Skeletal muscle satellite cell (primary cell): Measurements from ENCODE around the gene STAG1.
"Not testable (repeated sequence)": the region's sequence is repeated elsewhere in the genome, so short reads cannot be mapped to it uniquely, and the experiment has no call there.

Experiments
- H3K27me3 ChIP-seq: 2 replicates; pipeline ENCODE4 v1.7.0; 2013; ENCODE audit warnings: low read length; ENCODE audit not compliant: control insufficient read depth, insufficient read depth
- H3K36me3 ChIP-seq: 2 replicates; pipeline ENCODE4 v1.7.0; 2013; ENCODE audit warnings: mild to moderate bottlenecking, control low read depth, low read length; ENCODE audit not compliant: insufficient read depth
- H3K4me1 ChIP-seq: 2 replicates; pipeline ENCODE4 v1.7.0; 2013; ENCODE audit warnings: low read length; ENCODE audit not compliant: control insufficient read depth, insufficient read depth
- H3K4me2 ChIP-seq: 2 replicates; pipeline ENCODE4 v1.7.0; 2013; ENCODE audit warnings: mild to moderate bottlenecking, low read length
- H3K4me3 ChIP-seq: 2 replicates; pipeline ENCODE4 v1.7.0; 2013; ENCODE audit warnings: low read length
- H3K9ac ChIP-seq: 2 replicates; pipeline ENCODE4 v1.7.0; 2013; ENCODE audit warnings: mild to moderate bottlenecking, low read depth, low read length, moderate library complexity
- H3K9me3 ChIP-seq: replicated peaks from 2 replicates; pipeline ENCODE4 v1.7.0; 2013; ENCODE audit warnings: mild to moderate bottlenecking, control low read depth, low read length

STAG1 gene

GRCh38 chr3:136343446-136343845 lies 408.7 kb downstream of the STAG1 start:
- Histone ChIP-seq H3K9ac (no peak overlapping the region), H3K4me2 (no peak overlapping the region), H3K4me1 (peaks cover 16% of the 10 kb centered on the region), H3K36me3 (peaks cover 8% of the 10 kb centered on the region), H3K9me3 (no peaks in the 10 kb centered on the region), H3K27me3 (no peaks in the 10 kb centered on the region), H3K4me3 (no peak overlapping the region)

DNA sequence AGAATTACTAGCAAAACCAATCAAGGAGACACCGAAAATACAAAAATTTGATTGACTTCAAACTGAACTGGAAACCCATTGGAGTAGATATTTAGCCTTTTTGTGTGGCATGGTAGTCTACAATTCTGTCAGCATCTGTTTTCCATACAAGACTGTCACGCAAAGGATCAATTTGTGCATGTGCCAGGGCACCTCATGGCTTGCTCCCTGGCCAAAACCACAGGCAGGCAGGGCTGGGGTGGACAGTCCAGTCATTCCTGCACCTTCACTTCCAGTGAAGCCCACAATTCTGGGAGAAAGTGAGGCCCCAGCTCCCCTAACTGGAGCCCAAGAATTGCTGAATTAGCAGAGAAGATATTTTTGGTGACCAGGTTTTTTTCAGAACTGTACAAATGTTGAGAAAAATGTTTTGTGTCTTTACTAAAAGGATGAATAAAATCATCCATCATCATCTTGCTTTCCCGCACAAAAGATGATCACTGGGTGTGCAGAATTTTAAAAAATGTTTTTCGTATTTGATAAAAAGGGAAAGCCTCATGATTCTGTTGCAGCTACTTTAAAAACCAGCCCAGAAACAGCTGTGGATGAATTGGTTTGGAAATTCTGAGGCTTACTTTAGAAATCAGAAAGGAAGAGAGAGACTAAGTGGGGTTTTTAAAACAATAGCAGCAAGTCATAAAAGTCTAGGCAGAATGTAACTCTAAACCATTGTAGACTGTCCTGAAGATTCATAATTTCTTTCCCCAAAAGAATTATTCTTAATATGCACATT lies 415.7 kb downstream of the STAG1 start:
- Histone ChIP-seq H3K9ac (no peak overlapping the region), H3K4me2 (peak overlapping the region; percentile 29)

DNA sequence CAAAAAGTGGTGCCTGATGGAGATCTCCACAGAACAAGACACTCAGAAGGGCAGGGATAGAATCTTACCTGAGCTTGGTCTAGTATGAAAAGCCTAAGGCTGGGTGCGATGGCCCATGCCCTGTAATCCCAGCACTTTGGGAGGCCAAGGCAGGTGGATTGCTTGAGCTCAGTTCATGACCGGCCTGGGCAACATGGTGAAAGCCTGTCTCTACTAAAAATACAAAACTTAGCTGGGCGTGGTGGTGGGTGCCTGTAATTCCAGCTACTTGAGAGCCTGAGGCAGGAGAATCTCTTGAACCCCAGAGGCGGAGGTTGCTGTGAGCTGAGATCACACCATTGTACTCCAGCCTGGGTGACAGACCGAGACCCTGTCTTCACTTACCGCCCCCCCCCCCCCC lies 417.5 kb downstream of the STAG1 start:
- H3K36me3 ChIP-seq = peaks cover 16% of the 10 kb centered on the region
- not testable (repeated sequence) for H3K4me2 ChIP-seq, H3K9me3 ChIP-seq, H3K4me3 ChIP-seq, H3K27me3 ChIP-seq, H3K9ac ChIP-seq
- peaks cover 33% of the 10 kb centered on the region for H3K4me1 ChIP-seq

More for the DNA sequence above, 415.7 kb downstream of the STAG1 start:
- H3K4me3 ChIP-seq = no peak overlapping the region
- H3K4me1 ChIP-seq = peaks cover 33% of the 10 kb centered on the region
- no peaks in the 10 kb centered on the region for H3K27me3 ChIP-seq
- H3K36me3 ChIP-seq = peaks cover 19% of the 10 kb centered on the region
- H3K9me3 ChIP-seq = no peaks in the 10 kb centered on the region

GRCh38 chr3:136334209-136334608 lies 418.0 kb downstream of the STAG1 start:
- H3K4me3 ChIP-seq = no peak overlapping the region
- H3K9me3 ChIP-seq = no peaks in the 10 kb centered on the region
- peaks cover 16% of the 10 kb centered on the region for H3K36me3 ChIP-seq
- no peak overlapping the region for H3K9ac ChIP-seq
- no peak overlapping the region for H3K4me2 ChIP-seq
- H3K4me1 ChIP-seq = peaks cover 33% of the 10 kb centered on the region
- H3K27me3 ChIP-seq = no peaks in the 10 kb centered on the region

GRCh38 chr3:136332776-136333175 lies 419.4 kb downstream of the STAG1 start:
- Histone ChIP-seq H3K4me3 (no peak overlapping the region), H3K36me3 (peaks cover 19% of the 10 kb centered on the region), H3K9me3 (no peaks in the 10 kb centered on the region), H3K9ac (no peak overlapping the region), H3K4me2 (no peak overlapping the region), H3K4me1 (peaks cover 33% of the 10 kb centered on the region), H3K27me3 (no peaks in the 10 kb centered on the region)

GRCh38 chr3:136332302-136332701 lies 419.9 kb downstream of the STAG1 start:
- peaks cover 21% of the 10 kb centered on the region for H3K36me3 ChIP-seq
- no peaks in the 10 kb centered on the region for H3K9me3 ChIP-seq
- no peak overlapping the region for H3K9ac ChIP-seq
- peaks cover 33% of the 10 kb centered on the region for H3K4me1 ChIP-seq
- H3K27me3 ChIP-seq = no peaks in the 10 kb centered on the region
- no peak overlapping the region for H3K4me2 ChIP-seq
- no peak overlapping the region for H3K4me3 ChIP-seq

- H3K9ac ChIP-seq = no peak overlapping the region
- no peaks in the 10 kb centered on the region for H3K9me3 ChIP-seq
- H3K4me3 ChIP-seq = no peak overlapping the region
- H3K4me1 ChIP-seq = peaks cover 21% of the 10 kb centered on the region
- no peak overlapping the region for H3K4me2 ChIP-seq
- no peaks in the 10 kb centered on the region for H3K27me3 ChIP-seq
- H3K36me3 ChIP-seq = peaks cover 33% of the 10 kb centered on the region
Measured at GRCh38 chr3:136330900-136331299, 421.3 kb downstream of the STAG1 start.

GRCh38 chr3:136329593-136329992 lies 422.6 kb downstream of the STAG1 start:
- Histone ChIP-seq H3K27me3 (no peaks in the 10 kb centered on the region), H3K9ac (no peak overlapping the region), H3K36me3 (peaks cover 26% of the 10 kb centered on the region), H3K4me3 (no peak overlapping the region), H3K4me1 (peaks cover 13% of the 10 kb centered on the region), H3K9me3 (no peaks in the 10 kb centered on the region), H3K4me2 (no peak overlapping the region)

DNA sequence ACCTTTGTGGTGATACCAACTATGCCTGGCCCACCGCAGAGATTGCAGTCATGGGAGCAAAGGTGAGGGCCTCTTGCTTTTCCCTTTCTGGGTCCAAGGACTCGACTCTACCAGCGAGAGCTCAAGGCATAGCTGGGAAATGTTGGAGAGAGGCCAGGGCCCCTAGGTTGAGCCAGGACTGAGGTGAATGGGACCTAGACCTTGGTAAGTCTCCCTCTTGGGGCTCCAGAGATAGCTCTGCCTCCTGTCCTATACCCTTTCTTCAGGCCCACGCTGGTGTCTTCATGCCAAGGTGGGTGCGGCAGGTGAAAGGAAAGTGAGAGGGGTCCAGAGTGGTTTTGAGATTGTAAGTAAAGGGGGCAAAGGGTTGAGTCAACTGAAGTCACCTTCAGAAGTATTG lies 424.5 kb downstream of the STAG1 start:
- Histone ChIP-seq H3K4me1 (peaks cover 3% of the 10 kb centered on the region), H3K27me3 (no peaks in the 10 kb centered on the region), H3K4me2 (no peak overlapping the region), H3K9me3 (no peaks in the 10 kb centered on the region), H3K4me3 (no peak overlapping the region), H3K36me3 (peaks cover 17% of the 10 kb centered on the region), H3K9ac (no peak overlapping the region)

DNA sequence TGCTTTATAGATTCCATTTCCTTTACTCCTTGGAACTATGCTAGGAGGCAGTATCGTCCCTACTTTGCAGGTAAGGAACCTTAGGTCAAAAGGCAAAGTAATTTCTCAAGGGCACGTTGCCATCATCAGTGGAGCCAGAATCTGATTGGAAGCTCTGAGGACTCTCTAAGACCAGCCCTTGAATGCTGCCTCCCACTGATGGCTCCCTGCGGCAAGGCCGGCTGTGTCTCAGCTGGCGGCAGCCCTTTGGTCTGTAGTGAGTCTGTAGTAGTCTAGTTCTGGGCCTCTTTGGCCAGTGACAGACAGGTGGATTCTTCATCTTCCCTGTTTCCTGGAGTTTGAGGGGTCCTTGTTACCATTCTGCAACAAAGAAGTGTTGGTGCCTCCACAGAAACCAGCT lies 425.9 kb downstream of the STAG1 start:
- H3K9ac ChIP-seq = no peak overlapping the region
- H3K27me3 ChIP-seq = no peaks in the 10 kb centered on the region
- H3K4me1 ChIP-seq = no peaks in the 10 kb centered on the region
- H3K9me3 ChIP-seq = no peaks in the 10 kb centered on the region
- H3K4me3 ChIP-seq = no peak overlapping the region
- H3K36me3 ChIP-seq = peaks cover 17% of the 10 kb centered on the region
- no peak overlapping the region for H3K4me2 ChIP-seq

- Histone ChIP-seq H3K4me1 (no peaks in the 10 kb centered on the region), H3K36me3 (no peaks in the 10 kb centered on the region), H3K27me3 (no peaks in the 10 kb centered on the region), H3K9me3 (no peaks in the 10 kb centered on the region), H3K4me3 (no peak overlapping the region), H3K4me2 (no peak overlapping the region), H3K9ac (no peak overlapping the region)
Measured at GRCh38 chr3:136311968-136312367, 440.2 kb downstream of the STAG1 start.

DNA sequence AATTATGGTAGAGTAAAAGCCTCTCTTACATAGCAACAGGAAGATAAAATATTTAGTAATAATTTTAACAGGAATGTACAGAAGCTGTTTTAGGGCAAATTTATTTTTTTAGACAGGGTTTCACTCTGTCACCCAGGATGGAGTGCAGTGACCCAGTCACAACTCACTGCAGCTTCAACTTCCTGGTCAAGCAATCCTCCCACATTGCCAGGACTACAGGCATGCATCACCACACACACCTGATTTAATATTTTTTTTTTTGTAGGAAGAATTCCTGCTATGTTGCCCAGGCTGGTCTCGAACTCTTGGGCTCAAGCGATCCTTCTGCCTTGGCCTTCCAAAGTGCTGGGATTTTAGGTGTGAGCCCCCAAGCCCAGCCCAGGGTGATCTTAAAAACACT lies 440.9 kb downstream of the STAG1 start:
- no peaks in the 10 kb centered on the region for H3K27me3 ChIP-seq
- no peak overlapping the region for H3K9ac ChIP-seq
- H3K36me3 ChIP-seq = no peaks in the 10 kb centered on the region
- no peaks in the 10 kb centered on the region for H3K9me3 ChIP-seq
- H3K4me1 ChIP-seq = no peaks in the 10 kb centered on the region
- H3K4me2 ChIP-seq = no peak overlapping the region
- no peak overlapping the region for H3K4me3 ChIP-seq
